CD4-positive, alpha-beta memory T cell (primary cell): ENCODE results near the gene SCGB2A2. TPM values are rescaled to one million over a fixed set of nuclear protein-coding genes. Genes with fewer than 3 reads are reported as not detected.

Source experiments
- CTCF ChIA-PET: fragments of 350-600 bp; sonication (Branson Sonifier 250); formaldehyde crosslinking; loops from one replicate; lab custom pipeline; 2021; ENCODE audit warnings: inconsistent platforms; ENCODE audit not compliant: partially characterized antibody; lab: Charles Lee
- POLR2A ChIA-PET: fragments of 350-600 bp; sonication (Branson Sonifier 250); formaldehyde crosslinking; loops from one replicate; lab custom pipeline; 2021; ENCODE audit not compliant: partially characterized antibody; lab: Charles Lee
- DNase-seq, 5 donors: peaks; one replicate each; pipeline versions ENCODE4 v3.0.0 to v3.0.0-alpha.2; 2020 to 2022; ENCODE audit warnings: mixed read lengths in 1 of 5
- H3K27ac ChIP-seq: one replicate; pipeline ENCODE4 v1.7.0; 2013; ENCODE audit warnings: low read depth, low read length
- H3K27me3 ChIP-seq: 2 replicates; pipeline ENCODE4 v1.7.0; 2013; ENCODE audit warnings: mild to moderate bottlenecking, low read length, moderate library complexity; ENCODE audit not compliant: insufficient read depth
- H3K36me3 ChIP-seq: 2 replicates; pipeline ENCODE4 v1.7.0; 2013; ENCODE audit warnings: mild to moderate bottlenecking, low read length, moderate library complexity; ENCODE audit not compliant: insufficient read depth
- H3K4me1 ChIP-seq: 2 replicates; pipeline ENCODE4 v1.7.0; 2013; ENCODE audit warnings: mild to moderate bottlenecking, low read length, moderate library complexity; ENCODE audit not compliant: insufficient read depth
- H3K4me3 ChIP-seq, 2 donors: one replicate each; pipeline ENCODE4 v1.7.0; 2013; ENCODE audit warnings: low read length in 2 of 2, mild to moderate bottlenecking in 1 of 2
- H3K9me3 ChIP-seq, 2 donors: one replicate each; pipeline ENCODE4 v1.7.0; 2013; ENCODE audit warnings: low read length in 2 of 2, control low read depth in 1 of 2; ENCODE audit not compliant: control insufficient read depth in 1 of 2
- H3K27ac Mint-ChIP-seq, 7 donors: one replicate each; pipeline ENCODE4 v1.8.0; 2020 to 2021; ENCODE audit warnings: mixed read lengths in 7 of 7, mild to moderate bottlenecking in 6 of 7, inconsistent platforms in 3 of 7, moderate library complexity in 3 of 7
- H3K27me3 Mint-ChIP-seq, 2 donors: one replicate each; pipeline ENCODE4 v1.8.0; 2020 to 2021; ENCODE audit warnings: mixed read lengths in 2 of 2
- H3K36me3 Mint-ChIP-seq, 2 donors: one replicate each; pipeline ENCODE4 v1.8.0; 2020 to 2021; ENCODE audit warnings: mixed read lengths in 2 of 2, inconsistent platforms in 1 of 2, mild to moderate bottlenecking in 1 of 2
- H3K4me1 Mint-ChIP-seq, 4 donors: one replicate each; pipeline ENCODE4 v1.8.0; 2020 to 2021; ENCODE audit warnings: mixed read lengths in 4 of 4, mild to moderate bottlenecking in 1 of 4
- H3K4me3 Mint-ChIP-seq, 8 donors: one replicate each; pipeline ENCODE4 v1.8.0; 2020 to 2021; ENCODE audit warnings: mixed read lengths in 8 of 8, mild to moderate bottlenecking in 7 of 8, moderate library complexity in 6 of 8, inconsistent platforms in 3 of 8
- H3K9me3 Mint-ChIP-seq, 8 donors: one replicate each; pipeline ENCODE4 v1.8.0; 2020 to 2021; ENCODE audit warnings: mixed read lengths in 8 of 8, mild to moderate bottlenecking in 5 of 8, inconsistent platforms in 3 of 8, moderate library complexity in 1 of 8
- intact Hi-C: fragments of 100-400 bp; cut with micrococcal nuclease; formaldehyde crosslinking; loops from one replicate; pipeline ENCODE4 v1.15.1; 2023
- polyA plus RNA-seq, 2 donors: library from polyadenylated mRNA; unstranded; fragments of 300-500 nt; fragmentation: Illumina TruSeq; gene quantifications; one replicate each; pipeline ENCODE4 v1.2.3, GENCODE V29; 2021
- total RNA-seq, 2 experiments: library from RNA; stranded (reverse); gene quantifications; one replicate each; pipeline ENCODE4 v1.2.3, GENCODE V29; 2021

Gene SCGB2A2
- not detected for total RNA-seq
- polyA plus RNA-seq, result not detected

GRCh38 chr11:62269654-62270278 lies at the start of gene SCGB2A2:
Gene SCGB2A2, plus strand, starts transcription at chr11:62270158. Its CDS starts 59 bp downstream, at chr11:62270217.
- no peaks in the 10 kb centered on the region for H3K36me3 Mint-ChIP-seq
- H3K4me3 Mint-ChIP-seq, result no peak within 1 kb of the TSS
- intact Hi-C loops, result no loop called here
- Histone ChIP-seq H3K27me3 (no peaks in the 10 kb centered on the region), H3K4me3 (no peak within 1 kb of the TSS), H3K4me1 (no peaks in the 10 kb centered on the region), H3K27ac (no peak within 1 kb of the TSS), H3K36me3 (no peaks in the 10 kb centered on the region), H3K9me3 (no peaks in the 10 kb centered on the region)
- H3K27ac Mint-ChIP-seq, result peak within 1 kb of the TSS in 1 of 7 donors; percentile 37
- no peaks in the 10 kb centered on the region for H3K4me1 Mint-ChIP-seq
- POLR2A ChIA-PET, result no interaction called here
- H3K27me3 Mint-ChIP-seq, result peaks cover 14 to 18% of the 10 kb centered on the region in 2 donors
- no peak for DNase-seq
- H3K9me3 Mint-ChIP-seq, result no peaks in the 10 kb centered on the region
- CTCF ChIA-PET, result no interaction called here

GRCh38 chr11:62221498-62221897 lies 48.5 kb upstream of the SCGB2A2 start:
- no peak overlapping the region for H3K27ac ChIP-seq
- H3K27me3 Mint-ChIP-seq, result peaks cover 1 to 11% of the 10 kb centered on the region in 2 donors
- H3K4me1 Mint-ChIP-seq, result no peaks in the 10 kb centered on the region
- ChIA-PET CTCF (no interaction called here), POLR2A (no interaction called here)
- H3K9me3 ChIP-seq, result peaks cover 0 to 25% of the 10 kb centered on the region in 2 donors
- no peaks in the 10 kb centered on the region for H3K27me3 ChIP-seq
- no peaks in the 10 kb centered on the region for H3K4me1 ChIP-seq
- H3K27ac Mint-ChIP-seq, result no peak overlapping the region
- no peak for DNase-seq
- H3K4me3 Mint-ChIP-seq, result no peak overlapping the region
- H3K9me3 Mint-ChIP-seq, result peaks cover 0 to 57% (median 41%) of the 10 kb centered on the region in 8 donors
- intact Hi-C loops, result no loop called here
- peaks cover 0 to 16% of the 10 kb centered on the region in 2 donors for H3K36me3 Mint-ChIP-seq
- H3K36me3 ChIP-seq, result no peaks in the 10 kb centered on the region
- no peak overlapping the region for H3K4me3 ChIP-seq

- Histone ChIP-seq H3K27me3 (no peaks in the 10 kb centered on the region), H3K4me3 (no peak overlapping the region), H3K4me1 (no peaks in the 10 kb centered on the region), H3K27ac (no peak overlapping the region), H3K9me3 (peaks cover 0 to 25% of the 10 kb centered on the region in 2 donors), H3K36me3 (no peaks in the 10 kb centered on the region)
- ChIA-PET POLR2A (no interaction called here), CTCF (no interaction called here)
- peaks cover 0 to 5% of the 10 kb centered on the region in 2 donors for H3K27me3 Mint-ChIP-seq
- no peak for DNase-seq
- H3K27ac Mint-ChIP-seq, result no peak overlapping the region
- no peak overlapping the region for H3K4me3 Mint-ChIP-seq
- intact Hi-C loops, result no loop called here
- peaks cover 0 to 16% of the 10 kb centered on the region in 2 donors for H3K36me3 Mint-ChIP-seq
- no peaks in the 10 kb centered on the region for H3K4me1 Mint-ChIP-seq
- H3K9me3 Mint-ChIP-seq, result peaks cover 0 to 57% (median 41%) of the 10 kb centered on the region in 8 donors
Measured at GRCh38 chr11:62223095-62223494, 46.9 kb upstream of the SCGB2A2 start.

GRCh38 chr11:62233730-62234129 lies 36.2 kb upstream of the SCGB2A2 start:
- intact Hi-C loops, result no loop called here

GRCh38 chr11:62236187-62236586 lies 33.8 kb upstream of the SCGB2A2 start:
- Histone ChIP-seq H3K36me3 (no peaks in the 10 kb centered on the region), H3K4me1 (no peaks in the 10 kb centered on the region), H3K9me3 (no peaks in the 10 kb centered on the region), H3K27ac (no peak overlapping the region), H3K4me3 (no peak overlapping the region), H3K27me3 (no peaks in the 10 kb centered on the region)
- no peak for DNase-seq
- Mint-ChIP-seq H3K27me3 (peaks cover 20 to 24% of the 10 kb centered on the region in 2 donors), H3K4me1 (no peaks in the 10 kb centered on the region), H3K4me3 (no peak overlapping the region), H3K36me3 (no peaks in the 10 kb centered on the region), H3K27ac (no peak overlapping the region), H3K9me3 (no peaks in the 10 kb centered on the region)
- CTCF ChIA-PET, result no interaction called here
- POLR2A ChIA-PET, result no interaction called here
- intact Hi-C loops, result no loop called here

More at GRCh38 chr11:62233730-62234129, 36.2 kb upstream of the SCGB2A2 start:
- no peaks in the 10 kb centered on the region for H3K27me3 ChIP-seq
- Mint-ChIP-seq H3K36me3 (no peaks in the 10 kb centered on the region), H3K27me3 (peaks cover 20 to 23% of the 10 kb centered on the region in 2 donors), H3K27ac (no peak overlapping the region), H3K4me1 (no peaks in the 10 kb centered on the region), H3K9me3 (no peaks in the 10 kb centered on the region), H3K4me3 (no peak overlapping the region)
- H3K27ac ChIP-seq, result no peak overlapping the region
- H3K36me3 ChIP-seq, result no peaks in the 10 kb centered on the region
- DNase-seq, result no peak
- CTCF ChIA-PET, result no interaction called here
- H3K9me3 ChIP-seq, result no peaks in the 10 kb centered on the region
- POLR2A ChIA-PET, result no interaction called here
- H3K4me1 ChIP-seq, result no peaks in the 10 kb centered on the region
- H3K4me3 ChIP-seq, result no peak overlapping the region

GRCh38 chr11:62237499-62237898 lies 32.5 kb upstream of the SCGB2A2 start:
- H3K36me3 ChIP-seq, result no peaks in the 10 kb centered on the region
- CTCF ChIA-PET, result no interaction called here
- no peaks in the 10 kb centered on the region for H3K4me1 ChIP-seq
- Mint-ChIP-seq H3K27ac (no peak overlapping the region), H3K9me3 (no peaks in the 10 kb centered on the region), H3K36me3 (no peaks in the 10 kb centered on the region), H3K4me1 (no peaks in the 10 kb centered on the region), H3K4me3 (peak overlapping the region in 1 of 8 donors; percentile 7), H3K27me3 (peaks cover 20 to 26% of the 10 kb centered on the region in 2 donors)
- intact Hi-C loops, result no loop called here
- H3K27ac ChIP-seq, result no peak overlapping the region
- no peaks in the 10 kb centered on the region for H3K27me3 ChIP-seq
- H3K9me3 ChIP-seq, result no peaks in the 10 kb centered on the region
- POLR2A ChIA-PET, result no interaction called here
- no peak overlapping the region for H3K4me3 ChIP-seq
- DNase-seq, result no peak

- DNase-seq, result no peak
- H3K36me3 ChIP-seq, result no peaks in the 10 kb centered on the region
- POLR2A ChIA-PET, result no interaction called here
- H3K27me3 Mint-ChIP-seq, result peaks cover 16 to 27% of the 10 kb centered on the region in 2 donors
- CTCF ChIA-PET, result no interaction called here
- H3K4me1 ChIP-seq, result no peaks in the 10 kb centered on the region
- peak overlapping the region in 1 of 8 donors; percentile 45 for H3K4me3 Mint-ChIP-seq
- no peak overlapping the region for H3K27ac ChIP-seq
- no peaks in the 10 kb centered on the region for H3K4me1 Mint-ChIP-seq
- H3K27ac Mint-ChIP-seq, result no peak overlapping the region
- H3K27me3 ChIP-seq, result no peaks in the 10 kb centered on the region
- H3K9me3 ChIP-seq, result no peaks in the 10 kb centered on the region
- no peak overlapping the region for H3K4me3 ChIP-seq
- H3K9me3 Mint-ChIP-seq, result no peaks in the 10 kb centered on the region
- intact Hi-C loops, result no loop called here
- H3K36me3 Mint-ChIP-seq, result no peaks in the 10 kb centered on the region
Measured at GRCh38 chr11:62238151-62238550, 31.8 kb upstream of the SCGB2A2 start.
